ENCODE measurements around the gene ENSA.
"Not testable (repeated sequence)": the region's sequence is repeated elsewhere in the genome, so short reads cannot be mapped to it uniquely, and the experiment has no call there.

The ENSA gene

GRCh38 chr1:150621497-150622302, 7.7 kb downstream of the ENSA start:
- peak in 1 of 2 experiments; percentile 29 for DNase-seq (ENCODE audit: low read depth in 2 of 2)

- DNase-seq (ENCODE audit: low read depth in 2 of 2), result no peak
Measured at GRCh38 chr1:150620919-150621318, 8.5 kb downstream of the ENSA start.

- peak; percentile 51 to 53 for DNase-seq (ENCODE audit: low read depth in 2 of 2)
Measured at GRCh38 chr1:150619576-150620509, 9.6 kb downstream of the ENSA start.

DNA sequence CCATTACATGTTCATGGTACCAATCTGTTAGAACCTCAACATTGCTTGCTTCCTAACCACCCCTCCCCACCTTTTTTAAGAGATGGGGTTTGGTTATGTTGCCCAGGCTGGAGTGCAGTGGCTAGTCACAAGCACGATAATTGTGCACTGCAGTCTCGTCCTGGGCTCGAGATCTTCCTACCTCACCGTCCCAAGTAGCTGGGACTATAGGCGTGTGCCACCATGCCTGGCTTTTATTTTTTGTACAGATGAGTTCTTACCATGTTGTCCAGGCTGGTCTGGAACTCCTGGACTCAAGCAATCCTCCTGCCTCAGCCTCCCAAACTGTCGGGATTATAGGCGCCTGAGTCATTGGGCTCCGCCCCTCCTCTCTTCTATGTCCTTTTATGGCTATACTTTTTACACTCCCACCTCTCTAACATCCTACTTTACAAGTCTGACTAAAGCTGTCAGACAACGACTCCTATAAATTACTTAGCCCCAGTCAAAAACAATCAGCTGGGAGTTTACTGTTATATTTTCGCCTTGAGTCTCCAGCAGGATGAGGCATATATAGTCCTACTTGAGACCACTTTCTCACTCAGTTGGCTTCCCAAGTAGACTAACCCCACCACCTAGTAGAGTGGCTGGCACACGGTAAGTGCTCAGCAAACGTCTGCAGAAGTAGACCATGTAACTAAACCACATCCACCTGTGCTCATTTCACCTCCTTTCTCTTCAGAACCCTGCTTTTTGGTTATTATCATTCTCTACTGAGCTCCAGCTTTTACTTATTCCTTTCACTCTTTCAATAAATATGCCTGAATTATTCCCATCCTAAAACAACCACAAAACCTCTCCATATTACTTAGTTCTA, 13.8 kb downstream of the ENSA start:
- DNase-seq (ENCODE audit: low read depth in 2 of 2), result no peak

DNA sequence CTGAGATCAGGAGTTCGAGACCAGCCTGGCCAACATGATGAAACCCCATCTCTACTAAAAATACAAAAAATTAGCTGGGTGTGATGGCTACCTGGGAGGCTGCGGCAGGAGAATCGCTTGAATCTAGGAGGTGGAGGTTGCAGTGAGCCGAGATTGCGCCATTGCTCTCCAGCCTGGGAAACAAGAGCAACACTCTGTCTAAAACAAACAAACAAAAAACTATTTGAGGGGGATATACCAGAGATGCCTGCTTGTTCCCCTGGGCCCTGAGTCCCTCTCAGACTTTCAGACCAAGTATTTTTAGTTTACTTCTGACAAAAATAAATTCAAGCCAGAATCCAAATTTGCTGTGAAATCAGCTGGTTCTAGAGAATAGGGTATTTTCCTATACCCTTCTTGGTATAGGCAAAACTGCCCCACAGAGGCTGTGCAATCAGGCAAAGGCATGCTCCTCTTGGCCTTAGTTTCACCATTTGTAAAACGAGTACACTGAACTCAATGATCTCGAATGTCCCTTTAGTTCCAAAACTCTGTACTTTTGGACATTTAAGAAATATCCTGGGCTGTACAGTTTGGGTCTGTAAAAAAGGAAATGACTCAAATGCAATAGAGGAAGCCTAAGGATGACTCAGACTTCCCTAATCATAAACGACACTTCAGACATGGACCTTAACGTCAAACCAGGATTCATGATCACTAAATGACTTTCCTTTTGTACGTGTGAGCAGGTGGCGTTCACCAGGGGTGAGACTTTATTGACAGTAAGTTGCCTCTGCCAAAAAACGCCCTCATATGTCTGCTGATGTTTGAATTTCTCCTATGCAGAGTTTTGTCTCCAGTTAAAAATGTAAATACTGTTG, 16.1 kb downstream of the ENSA start:
- DNase-seq (ENCODE audit: low read depth in 2 of 2), result peak in 1 of 2 experiments; percentile 38

DNA sequence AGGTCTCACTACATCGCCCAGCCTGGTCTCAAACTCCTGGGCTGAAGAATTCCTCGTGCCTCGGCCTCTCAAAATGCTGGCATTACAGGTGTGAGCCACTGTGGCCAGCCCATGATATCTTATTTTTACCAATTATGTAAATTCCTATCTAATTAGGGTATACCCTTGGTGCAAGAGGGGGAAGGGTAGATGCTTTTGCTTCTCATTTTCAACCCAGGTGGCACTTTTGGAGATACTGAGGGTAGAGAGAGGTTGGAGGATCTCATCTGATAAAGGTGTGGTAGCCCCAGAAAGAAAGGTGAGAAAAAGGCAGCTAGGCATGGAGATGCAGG, 17.4 kb downstream of the ENSA start:
- DNase-seq (ENCODE audit: low read depth in 2 of 2), result no peak

DNA sequence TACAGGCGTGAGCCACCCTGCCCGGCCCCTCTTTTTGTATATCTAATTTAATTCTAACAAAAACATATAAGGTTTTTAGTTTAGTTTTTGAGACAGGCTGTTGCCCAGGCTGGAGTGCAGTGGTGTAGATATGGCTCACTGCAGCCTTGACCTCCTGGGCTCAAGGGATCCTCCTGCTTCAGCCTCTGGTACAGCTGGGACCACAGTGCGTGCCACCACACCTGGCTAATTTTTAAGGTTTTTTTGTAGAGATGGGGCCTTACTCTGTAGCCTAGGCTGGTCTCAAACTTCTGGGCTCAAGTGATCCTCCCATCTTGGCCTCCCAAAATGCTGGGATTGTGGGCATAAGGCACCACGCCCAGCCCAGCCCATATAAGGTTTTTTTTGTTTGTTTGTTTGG, 18.8 kb downstream of the ENSA start:
- no peak for DNase-seq (ENCODE audit: low read depth in 2 of 2)

GRCh38 chr1:150609732-150610131, 19.7 kb downstream of the ENSA start:
- no peak for DNase-seq (ENCODE audit: low read depth in 2 of 2)

DNA sequence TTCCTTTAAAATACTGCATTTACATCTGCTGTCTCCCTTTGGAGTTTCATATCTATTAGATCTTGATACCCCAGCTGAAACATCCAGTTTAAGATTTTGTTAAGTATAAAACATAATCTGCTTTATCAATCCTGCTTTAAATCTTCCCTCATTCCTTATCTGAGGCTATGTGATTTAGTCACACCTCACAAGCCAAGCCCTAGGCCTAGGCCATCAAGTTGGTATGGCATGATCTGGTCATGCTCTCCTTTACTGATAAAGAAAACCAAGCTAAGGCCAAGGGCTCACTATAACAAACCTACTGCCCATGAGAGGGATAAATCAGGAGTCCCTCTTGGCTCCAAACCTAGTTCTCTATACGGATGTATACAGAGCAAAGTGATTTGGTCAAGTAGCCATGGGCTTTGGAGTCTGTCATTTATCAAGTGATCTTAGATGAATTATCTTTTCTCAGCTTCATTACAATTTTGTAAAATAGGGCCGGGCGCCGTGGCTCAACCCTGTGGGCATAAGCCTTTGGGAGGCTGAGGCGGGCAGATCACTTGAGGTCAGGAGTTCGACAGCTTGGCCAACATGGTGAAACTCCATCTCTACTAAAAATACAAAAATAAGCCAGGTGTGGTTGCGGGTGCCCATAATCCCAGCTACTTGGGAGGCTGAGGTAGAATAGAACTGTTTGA, 22.8 kb downstream of the ENSA start:
- no peak for DNase-seq (ENCODE audit: low read depth in 2 of 2)

- DNase-seq (ENCODE audit: low read depth in 2 of 2), result not testable (repeated sequence)
Measured at GRCh38 chr1:150605451-150605731, 24.0 kb downstream of the ENSA start.

- DNase-seq (ENCODE audit: low read depth in 2 of 2), result no peak
Measured at GRCh38 chr1:150604226-150604588, 25.2 kb downstream of the ENSA start.

- DNase-seq (ENCODE audit: low read depth in 2 of 2), result no peak
Measured at GRCh38 chr1:150603711-150604110, 25.7 kb downstream of the ENSA start.

GRCh38 chr1:150602372-150602771, 27.0 kb downstream of the ENSA start:
- DNase-seq (ENCODE audit: low read depth in 2 of 2), result not testable (repeated sequence)

GRCh38 chr1:150601540-150601939, 27.9 kb downstream of the ENSA start:
- DNase-seq (ENCODE audit: low read depth in 2 of 2), result no peak

DNA sequence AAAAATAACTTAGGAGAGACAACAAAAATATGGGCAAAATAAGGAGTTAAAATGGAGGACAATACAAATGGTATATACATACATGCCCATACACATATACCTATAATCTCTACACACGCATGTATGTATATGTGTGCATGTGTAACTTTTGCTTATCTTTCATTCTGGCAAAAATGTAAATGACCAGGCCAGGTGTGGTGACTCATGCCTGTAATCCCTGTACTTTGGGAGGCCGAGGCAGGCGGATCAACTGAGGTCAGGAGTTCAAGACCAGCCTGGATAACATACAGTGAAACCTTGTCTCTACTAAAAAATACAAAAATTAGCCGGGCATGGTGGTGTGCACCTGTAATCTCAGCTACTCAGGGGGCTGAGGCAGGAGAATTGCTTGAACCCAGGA, 31.1 kb downstream of the ENSA start:
- DNase-seq (ENCODE audit: low read depth in 2 of 2), result not testable (repeated sequence)

DNA sequence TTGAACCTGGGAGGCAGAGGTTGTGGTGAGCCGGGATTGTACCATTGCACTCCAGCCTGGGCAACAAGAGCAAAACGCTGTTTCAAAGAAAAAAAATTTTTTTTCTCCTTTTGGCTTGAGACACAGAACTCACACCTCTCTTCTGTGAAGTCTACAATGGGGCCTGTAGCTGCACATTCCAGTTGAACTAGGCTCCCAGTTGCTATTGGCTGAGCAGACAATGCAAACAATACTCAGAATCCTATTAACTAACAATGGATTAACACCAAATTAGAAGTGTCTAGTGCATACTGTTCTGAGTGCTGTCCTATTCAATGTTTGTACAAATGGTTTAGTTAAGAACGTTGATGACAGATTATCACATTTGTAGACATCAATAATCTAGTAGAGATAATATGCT, 32.4 kb downstream of the ENSA start:
- DNase-seq (ENCODE audit: low read depth in 2 of 2), result no peak

GRCh38 chr1:150596095-150596892, 33.1 kb downstream of the ENSA start:
- no peak for DNase-seq (ENCODE audit: low read depth in 2 of 2)

GRCh38 chr1:150582371-150582770, 47.0 kb downstream of the ENSA start:
- DNase-seq (ENCODE audit: low read depth in 2 of 2), result no peak

DNA sequence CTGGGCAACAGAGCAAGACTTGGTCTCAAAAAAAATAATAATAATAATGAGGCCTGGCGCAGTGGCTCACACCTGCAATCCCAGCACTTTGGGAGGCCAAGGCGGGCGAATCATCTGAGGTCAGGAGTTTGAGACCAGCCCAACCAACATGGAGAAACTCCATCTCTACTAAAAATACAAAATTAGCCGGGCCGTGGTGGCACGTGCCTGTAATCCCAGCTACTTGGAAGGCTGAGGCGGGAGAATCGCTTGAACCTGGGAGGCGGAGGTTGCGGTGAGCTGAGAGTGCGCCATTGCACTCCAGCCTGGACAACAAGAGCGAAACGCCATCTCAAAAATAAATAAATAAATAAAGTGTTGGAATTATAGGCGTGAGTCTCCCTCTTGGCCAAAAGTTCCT, 47.5 kb downstream of the ENSA start:
- DNase-seq (ENCODE audit: low read depth in 2 of 2), result not testable (repeated sequence)

DNA sequence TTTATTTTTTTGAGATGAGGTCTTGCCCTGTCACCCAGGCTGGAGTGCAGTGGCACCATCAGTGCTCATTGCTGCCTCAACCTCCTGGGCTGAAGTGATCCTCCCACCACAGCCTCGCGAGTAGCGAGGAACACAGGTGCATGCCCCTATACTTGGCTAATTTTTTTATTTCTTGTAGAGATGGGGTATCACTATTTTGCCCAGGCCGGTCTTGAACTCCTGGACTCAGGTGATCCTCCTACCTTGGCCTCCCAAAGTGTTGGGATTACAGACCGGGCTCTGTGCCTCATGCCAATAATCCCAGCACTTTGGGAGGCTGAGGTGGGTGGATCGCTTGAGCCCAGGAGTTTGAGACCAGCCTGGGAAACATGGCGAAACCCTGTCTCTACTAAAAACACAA, 48.0 kb downstream of the ENSA start:
- not testable (repeated sequence) for DNase-seq (ENCODE audit: low read depth in 2 of 2)

All from fibroblast of skin of left quadriceps (primary cell).